GM19099 (cell line): ENCODE measurements around the gene MMP24OS.

Source experiments
- POLR2A ChIP-seq: IDR thresholded peaks from 3 replicates; pipeline ENCODE4 v1.6.1; 2011; ENCODE audit warnings: low read depth; ENCODE audit not compliant: insufficient read length; ENCODE audit errors: extremely low read depth

The MMP24OS gene

DNA sequence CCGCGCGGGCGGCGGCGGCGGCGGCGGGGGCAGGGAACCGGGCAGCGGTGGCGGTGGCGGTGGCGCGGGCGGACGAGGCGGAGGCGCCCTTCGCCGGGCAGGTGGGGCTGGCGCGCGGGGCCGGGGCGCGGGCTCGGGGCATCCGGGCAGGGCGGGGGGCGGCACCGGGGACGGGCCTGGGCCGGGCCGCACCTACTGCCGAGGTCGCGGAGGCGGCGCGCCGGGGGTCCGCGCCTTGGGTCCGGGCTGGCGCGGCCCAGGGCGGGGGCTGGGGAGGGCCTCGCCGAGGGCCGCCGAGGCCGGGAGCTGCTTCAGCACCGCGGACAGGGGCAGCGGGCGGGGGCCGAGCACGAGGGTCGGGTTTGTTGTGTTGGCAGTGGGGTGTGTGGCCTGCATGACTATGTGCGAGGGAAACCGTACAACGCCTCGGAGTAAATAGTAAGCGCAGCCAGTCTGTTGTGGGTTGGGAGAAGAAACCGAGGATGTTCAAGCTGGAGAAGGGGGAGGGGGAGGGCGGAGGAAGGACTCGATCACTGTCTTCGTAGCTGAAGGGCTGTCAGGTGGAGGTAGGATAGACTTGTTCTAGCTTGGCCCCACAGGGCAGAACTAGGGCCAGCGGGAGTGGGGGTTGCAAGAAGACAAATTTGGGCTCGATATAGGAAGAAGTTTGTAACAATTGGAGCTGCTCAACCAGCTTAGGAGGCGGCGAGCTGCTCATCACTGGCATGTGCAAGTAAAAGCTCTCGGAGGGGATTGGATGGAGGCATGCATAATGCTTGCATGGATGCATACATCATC lies 50.8 kb downstream of the MMP24OS start:
- TF ChIP-seq POLR2A: no peak
